IMR-90 (cell line): ENCODE data around the gene TMEM45A. TPM values are rescaled to one million over a fixed set of nuclear protein-coding genes. Genes with fewer than 3 reads are reported as not detected.

Experiments
- ATAC-seq: fragments of 200-7000 bp; cut with Tn5 transposase; 2 replicates; pipeline ENCODE4 v1.9.1; 2020; ENCODE audit warnings: low read depth, mild to moderate bottlenecking, moderate library complexity
- BruUV-seq: library from RNA; stranded (reverse); fragments of 400-500 nt; replicated peaks from 2 replicates; lab custom pipeline; 2021; lab: Mats Ljungman, UMichigan
- CTCF ChIA-PET: fragments of 300-600 bp; formaldehyde crosslinking; extraction: SDS; loops from one replicate; lab custom pipeline; 2021; ENCODE audit warnings: antibody characterized with exemption; lab: Yijun Ruan, JAX
- POLR2A ChIA-PET: fragments of 300-600 bp; sonication (Branson Sonifier 250); formaldehyde crosslinking; loops from one replicate; lab custom pipeline; 2022; ENCODE audit warnings: antibody characterized with exemption; ENCODE audit not compliant: unreplicated experiment; lab: Charles Lee
- DNase-seq: peaks from one replicate; pipeline ENCODE4 v3.0.0; 2013
- H2AFZ ChIP-seq: replicated peaks from 2 replicates; pipeline ENCODE3; 2013; ENCODE audit warnings: low read length, mild to moderate bottlenecking; ENCODE audit not compliant: poor library complexity
- H2AK5ac ChIP-seq: 2 replicates; pipeline ENCODE4 v1.6.1; 2013; ENCODE audit warnings: low read depth, low read length, inconsistent platforms
- H2AK9ac ChIP-seq: replicated peaks from 2 replicates; pipeline ENCODE3; 2013; ENCODE audit warnings: mild to moderate bottlenecking, low read depth, low read length, moderate library complexity; ENCODE audit not compliant: poor library complexity
- H2BK120ac ChIP-seq: 2 replicates; pipeline ENCODE4 v1.6.1; 2013; ENCODE audit warnings: low read depth, low read length, inconsistent platforms
- H2BK15ac ChIP-seq: 3 replicates; pipeline ENCODE4 v1.6.1; 2013; ENCODE audit warnings: low read depth, low read length, inconsistent platforms
- H2BK20ac ChIP-seq: 2 replicates; pipeline ENCODE4 v1.6.1; 2013; ENCODE audit warnings: low read depth, mild to moderate bottlenecking, inconsistent platforms, low read length, moderate library complexity
- H2BK5ac ChIP-seq: 2 replicates; pipeline ENCODE4 v1.6.1; 2013; ENCODE audit warnings: mild to moderate bottlenecking, low read depth, low read length, inconsistent platforms; ENCODE audit not compliant: poor library complexity, severe bottlenecking
- H3K14ac ChIP-seq: replicated peaks from 2 replicates; pipeline ENCODE4 v1.6.1; 2013; ENCODE audit warnings: low read depth, low read length, inconsistent platforms
- H3K18ac ChIP-seq: 2 replicates; pipeline ENCODE4 v1.6.1; 2013; ENCODE audit warnings: low read depth, low read length, control low read depth
- H3K23ac ChIP-seq: 2 replicates; pipeline ENCODE4 v1.6.1; 2013; ENCODE audit warnings: low read depth, low read length, inconsistent platforms
- H3K27ac ChIP-seq: 2 replicates; pipeline ENCODE4 v1.5.1; 2013; ENCODE audit warnings: mild to moderate bottlenecking, control low read depth, low read length; ENCODE audit not compliant: insufficient read depth
- H3K27me3 ChIP-seq: 2 replicates; pipeline ENCODE4 v1.6.1; 2013; ENCODE audit warnings: low read length; ENCODE audit not compliant: control insufficient read depth, insufficient read depth
- H3K36me3 ChIP-seq: 2 replicates; pipeline ENCODE4 v1.6.1; 2013; ENCODE audit warnings: low read length, mixed read lengths; ENCODE audit not compliant: control insufficient read depth, insufficient read depth
- H3K4ac ChIP-seq: 2 replicates; pipeline ENCODE4 v1.6.1; 2013; ENCODE audit warnings: low read depth, low read length, inconsistent platforms
- H3K4me1 ChIP-seq: 2 replicates; pipeline ENCODE4 v1.6.1; 2013; ENCODE audit warnings: low read length, mixed read lengths; ENCODE audit not compliant: control insufficient read depth, insufficient read depth
- H3K4me2 ChIP-seq: 2 replicates; pipeline ENCODE4 v1.6.1; 2013; ENCODE audit warnings: low read depth, mild to moderate bottlenecking, control low read depth, low read length, moderate library complexity
- H3K4me3 ChIP-seq: 2 replicates; pipeline ENCODE4 v1.5.1; 2013; ENCODE audit warnings: low read depth, mild to moderate bottlenecking, control low read depth, low read length, moderate library complexity; ENCODE audit not compliant: insufficient read depth
- H3K56ac ChIP-seq: 2 replicates; pipeline ENCODE4 v1.6.1; 2013; ENCODE audit warnings: low read length, inconsistent platforms; ENCODE audit not compliant: insufficient read depth; ENCODE audit errors: extremely low read depth
- H3K79me1 ChIP-seq, 2 experiments: 2 replicates each; pipeline ENCODE4 v1.6.1; 2013; ENCODE audit warnings: low read length in 2 of 2, inconsistent platforms in 1 of 2, low read depth in 1 of 2
- H3K9ac ChIP-seq: 2 replicates; pipeline ENCODE4 v1.6.1; 2013; ENCODE audit warnings: low read depth, low read length, control low read depth
- H3K9me1 ChIP-seq: 2 replicates; pipeline ENCODE4 v1.6.1; 2013; ENCODE audit warnings: low read length, inconsistent platforms; ENCODE audit not compliant: insufficient read depth
- H3K9me3 ChIP-seq: 2 replicates; pipeline ENCODE4 v1.6.1; 2013; ENCODE audit warnings: low read length; ENCODE audit not compliant: control insufficient read depth, insufficient read depth
- H4K20me1 ChIP-seq: 2 replicates; pipeline ENCODE4 v1.6.1; 2013; ENCODE audit warnings: low read length, inconsistent platforms; ENCODE audit not compliant: insufficient read depth
- H4K5ac ChIP-seq: 2 replicates; pipeline ENCODE4 v1.6.1; 2013; ENCODE audit warnings: mild to moderate bottlenecking, low read depth, low read length, control low read depth
- H4K8ac ChIP-seq, 2 experiments: 2 replicates each; pipeline ENCODE4 v1.6.1; 2013; ENCODE audit warnings: low read depth in 2 of 2, low read length in 2 of 2, control low read depth in 1 of 2, inconsistent platforms in 1 of 2
- H4K91ac ChIP-seq: 2 replicates; pipeline ENCODE4 v1.6.1; 2013; ENCODE audit warnings: low read depth, low read length, inconsistent platforms; ENCODE audit not compliant: insufficient read depth
- BHLHE40 ChIP-seq: fragments of 150-350 bp; IDR thresholded peaks from 2 replicates; pipeline ENCODE4 v1.6.1; 2016; ENCODE audit warnings: mild to moderate bottlenecking, low read depth, low read length
- MAFK ChIP-seq: IDR thresholded peaks from 2 replicates; pipeline ENCODE4 v1.6.1; 2012; ENCODE audit warnings: low read depth, low read length, improper control_type of control experiment
- RAD21 ChIP-seq: IDR thresholded peaks from 2 replicates; pipeline ENCODE4 v1.6.1; 2012; ENCODE audit warnings: low read length, improper control_type of control experiment
- SMC3 ChIP-seq: fragments of 150-350 bp; IDR thresholded peaks from 2 replicates; pipeline ENCODE4 v1.6.1; 2016; ENCODE audit warnings: low read depth, mild to moderate bottlenecking, antibody characterized with exemption, low read length, moderate library complexity
- USF2 ChIP-seq: fragments of 150-350 bp; IDR thresholded peaks from 2 replicates; pipeline ENCODE4 v1.6.1; 2017; ENCODE audit warnings: mild to moderate bottlenecking, antibody characterized with exemption, low read length, low read depth
- WGBS, 2 experiments: methylation state at CpG; one replicate each; pipeline versions ENCODE4 v1.1.5 to v1.1.7; 2013; ENCODE audit warnings: missing lambda C conversion rate in 2 of 2; ENCODE audit not compliant: insufficient read length in 1 of 2; ENCODE audit errors: extremely low coverage in 2 of 2; 5-methylcytosine and 5-hydroxymethylcytosine counted together
- dilution Hi-C: fragments of 300-500 bp; cut with HindIII; formaldehyde crosslinking; loops from one replicate; pipeline ENCODE4 v1.14.3; 2018; ENCODE audit warnings: low sequenced_read_pairs; ENCODE audit not compliant: unreplicated experiment
- in situ Hi-C: fragments of 300-500 bp; cut with MboI; formaldehyde crosslinking; loops from 3 replicates; pipeline ENCODE4 v1.14.3; 2019; ENCODE audit warnings: low sequenced_read_pairs, inconsistent platforms, mixed read lengths
- intact Hi-C: fragments of 100-400 bp; cut with micrococcal nuclease; formaldehyde crosslinking; loops from 2 replicates; pipeline ENCODE4 v1.10.0; 2022
- polyA plus RNA-seq, 3 experiments: library from polyadenylated mRNA; depleted of rRNA; stranded (reverse); fragments of >200 nt; gene quantifications; 2 replicates each; pipeline ENCODE4 v1.2.3, GENCODE V29; 2012; ENCODE audit warnings: low replicate concordance in 1 of 3
- total RNA-seq: library from RNA; depleted of rRNA; stranded (reverse); fragments of >200 nt; gene quantifications from 2 replicates; pipeline ENCODE4 v1.2.3, GENCODE V29; 2012

The TMEM45A gene
- total and polyA plus RNA-seq, 2 of the 4 experiments (the other 2 are of a cell fraction) = 13.6 to 21.7 TPM

GRCh38 chr3:100580147-100580546 lies 87.7 kb downstream of the TMEM45A start:
- no peak overlapping the region for H4K5ac ChIP-seq
- no peaks in the 10 kb centered on the region for H3K9me3 ChIP-seq
- no peak overlapping the region for H4K91ac ChIP-seq
- H3K4me1 ChIP-seq = peaks cover 3% of the 10 kb centered on the region; the same call in 1 of the 2 replicates
- no peaks in the 10 kb centered on the region for H4K20me1 ChIP-seq
- no peak overlapping the region for H3K23ac ChIP-seq
- H3K56ac ChIP-seq = no peak overlapping the region
- H3K27me3 ChIP-seq = no peaks in the 10 kb centered on the region
- DNase-seq (no peak), ATAC-seq (no peak)
- no peak overlapping the region; the same call in 2 of the 3 replicates for H2BK15ac ChIP-seq
- H3K9me1 ChIP-seq = peaks cover 6% of the 10 kb centered on the region
- no peak overlapping the region for H2AK5ac ChIP-seq
- H3K18ac ChIP-seq = no peak overlapping the region
- BruUV-seq = no TSS peak
- no peak for TF ChIP-seq USF2
- TF ChIP-seq MAFK = no peak
- no peak for TF ChIP-seq BHLHE40
- TF ChIP-seq SMC3 = no peak
- no peak for TF ChIP-seq RAD21
- no peaks in the 10 kb centered on the region for H3K79me1 ChIP-seq
- WGBS, 2 experiments = no CpG with 5 or more reads among the region's 2 CpGs
- no peak overlapping the region for H3K4me2 ChIP-seq
- CTCF ChIA-PET = no interaction called here
- intact Hi-C loops = no loop called here
- POLR2A ChIA-PET = interaction anchor here (0.6 kb wide), 1 partner anchor 87 kb away, joined by 6 read pairs; no protein-coding TSS in a partner anchor
- H2BK20ac ChIP-seq = no peak overlapping the region
- no peak overlapping the region for H3K4ac ChIP-seq
- no peak overlapping the region for H2BK5ac ChIP-seq
- H2BK120ac ChIP-seq = no peak overlapping the region
- H3K36me3 ChIP-seq = peaks cover 2% of the 10 kb centered on the region; the same call in 1 of the 2 replicates
- no peak overlapping the region for H2AFZ ChIP-seq
- no peak overlapping the region for H3K14ac ChIP-seq
- dilution Hi-C loops = no loop called here
- no peak overlapping the region for H3K27ac ChIP-seq
- no peak overlapping the region for H4K8ac ChIP-seq
- no peak overlapping the region for H3K9ac ChIP-seq
- in situ Hi-C loops = no loop called here
- H2AK9ac ChIP-seq = no peak overlapping the region
- H3K4me3 ChIP-seq = no peak overlapping the region
